ENCODE results near the gene TMPRSS3.

The TMPRSS3 gene

GRCh38 chr21:42348762-42349161, 47.1 kb downstream of the TMPRSS3 start:
- no peak for DNase-seq

GRCh38 chr21:42347601-42348327, 48.1 kb downstream of the TMPRSS3 start:
- DNase-seq, result no peak

- DNase-seq, result no peak
Measured at GRCh38 chr21:42346866-42347600, 48.8 kb downstream of the TMPRSS3 start.

GRCh38 chr21:42346441-42346840, 49.4 kb downstream of the TMPRSS3 start:
- no peak for DNase-seq

GRCh38 chr21:42344631-42345030, 51.2 kb downstream of the TMPRSS3 start:
- DNase-seq, result no peak

- DNase-seq, result no peak
Measured at GRCh38 chr21:42343963-42344510, 51.8 kb downstream of the TMPRSS3 start.

- DNase-seq, result no peak
Measured at GRCh38 chr21:42343556-42343955, 52.3 kb downstream of the TMPRSS3 start.

- no peak for DNase-seq
Measured at GRCh38 chr21:42343101-42343500, 52.8 kb downstream of the TMPRSS3 start.

- no peak for DNase-seq
Measured at GRCh38 chr21:42341776-42342542, 53.9 kb downstream of the TMPRSS3 start.

GRCh38 chr21:42340187-42341050, 55.4 kb downstream of the TMPRSS3 start:
- DNase-seq, result no peak

- no peak for DNase-seq
Measured at GRCh38 chr21:42338729-42339715, 56.8 kb downstream of the TMPRSS3 start.

- peak; percentile 70 to 88 for DNase-seq
Measured at GRCh38 chr21:42337830-42338728, 57.8 kb downstream of the TMPRSS3 start.

- no peak for DNase-seq
Measured at GRCh38 chr21:42337276-42337675, 58.6 kb downstream of the TMPRSS3 start.

GRCh38 chr21:42336054-42336453, 59.8 kb downstream of the TMPRSS3 start:
- no peak for DNase-seq

- no peak for DNase-seq
Measured at GRCh38 chr21:42332557-42333317, 63.1 kb downstream of the TMPRSS3 start.

- DNase-seq, result no peak
Measured at GRCh38 chr21:42331660-42332059, 64.2 kb downstream of the TMPRSS3 start.

GRCh38 chr21:42330380-42331371, 65.2 kb downstream of the TMPRSS3 start:
- DNase-seq, result no peak

GRCh38 chr21:42324896-42325295, 71.0 kb downstream of the TMPRSS3 start:
- no peak for DNase-seq

All from NCI-H524 (cell line).